Measurements from ENCODE around the gene PLOD2.

Gene PLOD2

DNA sequence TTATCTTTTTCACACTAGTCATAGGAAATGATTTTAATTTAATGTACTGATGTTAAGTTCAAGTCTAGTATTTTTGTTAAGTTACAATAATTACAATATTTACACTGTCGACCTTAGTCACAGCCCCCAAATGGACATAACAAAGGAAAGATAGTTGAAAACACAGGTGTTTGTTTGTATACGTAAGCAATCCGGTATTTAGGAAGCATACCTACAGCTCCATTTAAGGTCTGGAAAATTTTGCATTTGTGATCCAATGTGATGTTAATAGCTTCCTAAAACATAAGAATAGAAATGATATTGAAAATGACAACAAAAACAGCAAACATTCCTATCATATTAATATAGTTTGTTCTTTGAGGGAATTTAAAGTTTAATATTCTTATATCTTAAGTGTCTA is 56.9 kb downstream of the PLOD2 start:
- Histone ChIP-seq H3K9me3 (ENCODE audit: control insufficient read depth, low read length) (no peaks in the 10 kb centered on the region), H3K36me3 (ENCODE audit: control insufficient read depth, insufficient read depth, low read length) (no peaks in the 10 kb centered on the region), H3K4me3 (ENCODE audit: insufficient read depth, low read depth, low read length, poor library complexity, severe bottlenecking) (no peak overlapping the region), H3K27me3 (replicated peaks; ENCODE audit: control insufficient read depth, insufficient read depth, low read length, poor library complexity, severe bottlenecking) (no peaks in the 10 kb centered on the region), H3K4me1 (ENCODE audit: control insufficient read depth, insufficient read depth, low read length, poor library complexity, severe bottlenecking) (no peaks in the 10 kb centered on the region), H3K27ac (ENCODE audit: insufficient read depth, low read length, poor library complexity, severe bottlenecking) (no peak overlapping the region)
- DNase-seq = no peak

DNA sequence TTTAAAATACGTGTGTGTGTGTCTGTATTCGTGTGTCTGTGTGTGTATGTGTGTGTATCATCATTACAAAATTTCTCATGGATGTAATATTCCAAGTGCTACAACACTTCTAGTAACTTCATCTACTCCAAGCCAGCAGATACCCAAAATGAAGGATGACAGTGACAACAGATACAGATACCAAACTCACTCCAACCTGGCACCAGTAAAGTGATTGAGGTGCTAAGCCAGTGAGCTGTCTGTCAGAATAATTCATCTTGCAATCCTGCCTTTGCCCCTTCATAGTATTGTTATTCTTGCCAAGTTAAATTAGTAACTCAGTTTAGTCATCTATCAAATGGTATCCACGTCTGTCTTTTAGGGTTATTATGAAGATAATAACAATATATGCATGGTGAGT is 58.1 kb downstream of the PLOD2 start:
- Histone ChIP-seq H3K4me3 (ENCODE audit: insufficient read depth, low read depth, low read length, poor library complexity, severe bottlenecking) (no peak overlapping the region), H3K36me3 (ENCODE audit: control insufficient read depth, insufficient read depth, low read length) (no peaks in the 10 kb centered on the region), H3K27ac (ENCODE audit: insufficient read depth, low read length, poor library complexity, severe bottlenecking) (no peak overlapping the region), H3K27me3 (replicated peaks; ENCODE audit: control insufficient read depth, insufficient read depth, low read length, poor library complexity, severe bottlenecking) (no peaks in the 10 kb centered on the region), H3K9me3 (ENCODE audit: control insufficient read depth, low read length) (no peaks in the 10 kb centered on the region), H3K4me1 (ENCODE audit: control insufficient read depth, insufficient read depth, low read length, poor library complexity, severe bottlenecking) (no peaks in the 10 kb centered on the region)
- DNase-seq = no peak

DNA sequence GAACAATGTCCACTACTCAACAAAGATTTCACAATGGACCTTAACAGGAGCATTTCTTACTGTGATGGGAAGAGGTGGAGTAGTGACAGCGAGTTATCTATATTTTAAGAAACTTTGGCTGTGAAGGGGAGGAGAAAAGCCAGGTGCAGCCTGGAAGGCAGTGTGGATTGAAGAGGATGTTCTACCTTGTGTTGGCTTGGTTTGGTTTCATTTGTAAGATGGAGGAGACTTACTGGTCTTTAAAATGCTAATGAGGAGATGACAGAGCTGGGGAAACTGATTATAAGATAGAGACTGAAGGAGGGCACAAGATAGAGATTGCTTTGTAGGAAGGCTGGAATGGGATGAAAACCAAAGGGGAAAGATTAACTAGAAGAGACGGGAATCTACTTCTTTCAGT is 59.4 kb downstream of the PLOD2 start:
- H3K27ac ChIP-seq (ENCODE audit: insufficient read depth, low read length, poor library complexity, severe bottlenecking) = no peak overlapping the region
- H3K27me3 ChIP-seq (replicated peaks; ENCODE audit: control insufficient read depth, insufficient read depth, low read length, poor library complexity, severe bottlenecking) = no peaks in the 10 kb centered on the region
- no peaks in the 10 kb centered on the region for H3K36me3 ChIP-seq (ENCODE audit: control insufficient read depth, insufficient read depth, low read length)
- H3K4me1 ChIP-seq (ENCODE audit: control insufficient read depth, insufficient read depth, low read length, poor library complexity, severe bottlenecking) = no peaks in the 10 kb centered on the region
- H3K4me3 ChIP-seq (ENCODE audit: insufficient read depth, low read depth, low read length, poor library complexity, severe bottlenecking) = no peak overlapping the region
- H3K9me3 ChIP-seq (ENCODE audit: control insufficient read depth, low read length) = no peaks in the 10 kb centered on the region
- no peak for DNase-seq

DNA sequence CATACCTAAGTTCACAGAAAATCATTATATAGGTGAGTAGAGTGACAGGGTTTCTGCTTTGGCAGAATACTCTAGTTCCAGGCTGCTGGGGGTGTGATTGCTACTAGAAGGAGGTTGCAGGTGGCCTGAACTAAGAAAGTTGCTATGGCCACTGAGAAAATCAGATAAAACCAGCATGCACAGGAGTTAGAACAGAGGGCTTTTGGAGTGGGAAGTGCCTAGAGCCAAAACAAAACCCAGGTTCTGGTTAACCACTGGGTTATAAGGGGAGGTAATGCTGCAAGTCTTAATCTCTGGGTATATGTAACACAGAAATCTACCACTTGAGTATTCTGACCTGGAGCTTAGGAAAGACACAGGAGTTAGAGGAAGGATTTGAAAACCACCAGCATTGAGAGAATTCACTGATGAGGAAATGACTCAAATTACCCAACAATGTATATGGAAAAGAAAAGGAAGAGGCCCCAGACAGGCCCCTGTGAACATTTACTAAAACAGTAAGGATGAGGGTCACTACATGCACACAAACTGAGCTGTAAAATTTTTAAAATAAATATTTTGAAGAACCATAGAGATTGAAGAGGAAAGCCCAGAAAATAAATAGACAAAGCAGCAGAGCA is 60.0 kb downstream of the PLOD2 start:
- Histone ChIP-seq H3K4me3 (ENCODE audit: insufficient read depth, low read depth, low read length, poor library complexity, severe bottlenecking) (no peak overlapping the region), H3K36me3 (ENCODE audit: control insufficient read depth, insufficient read depth, low read length) (no peaks in the 10 kb centered on the region), H3K9me3 (ENCODE audit: control insufficient read depth, low read length) (no peaks in the 10 kb centered on the region), H3K4me1 (ENCODE audit: control insufficient read depth, insufficient read depth, low read length, poor library complexity, severe bottlenecking) (no peaks in the 10 kb centered on the region), H3K27me3 (replicated peaks; ENCODE audit: control insufficient read depth, insufficient read depth, low read length, poor library complexity, severe bottlenecking) (no peaks in the 10 kb centered on the region), H3K27ac (ENCODE audit: insufficient read depth, low read length, poor library complexity, severe bottlenecking) (no peak overlapping the region)
- DNase-seq = no peak

DNA sequence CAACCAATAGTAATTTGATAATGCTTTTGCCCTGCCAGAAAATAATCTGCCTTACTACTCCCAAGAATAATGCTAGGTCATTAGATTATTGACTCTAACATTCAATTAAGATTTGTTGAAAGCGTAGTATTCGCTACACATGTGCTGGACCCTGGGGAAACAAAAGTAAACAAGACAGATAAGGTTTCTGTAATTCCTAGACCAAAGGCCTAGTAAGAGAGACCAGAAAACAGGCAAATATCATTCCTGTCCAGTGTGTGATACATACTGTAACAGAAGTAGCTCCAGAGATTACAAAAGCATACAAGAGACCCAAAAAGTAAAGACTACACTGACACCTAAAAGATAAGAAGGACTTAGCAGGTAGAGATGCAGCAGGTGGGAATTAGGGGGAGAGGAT is 60.8 kb downstream of the PLOD2 start:
- DNase-seq = no peak
- Histone ChIP-seq H3K9me3 (ENCODE audit: control insufficient read depth, low read length) (no peaks in the 10 kb centered on the region), H3K4me1 (ENCODE audit: control insufficient read depth, insufficient read depth, low read length, poor library complexity, severe bottlenecking) (no peaks in the 10 kb centered on the region), H3K27ac (ENCODE audit: insufficient read depth, low read length, poor library complexity, severe bottlenecking) (no peak overlapping the region), H3K4me3 (ENCODE audit: insufficient read depth, low read depth, low read length, poor library complexity, severe bottlenecking) (no peak overlapping the region), H3K36me3 (ENCODE audit: control insufficient read depth, insufficient read depth, low read length) (no peaks in the 10 kb centered on the region), H3K27me3 (replicated peaks; ENCODE audit: control insufficient read depth, insufficient read depth, low read length, poor library complexity, severe bottlenecking) (no peaks in the 10 kb centered on the region)

DNA sequence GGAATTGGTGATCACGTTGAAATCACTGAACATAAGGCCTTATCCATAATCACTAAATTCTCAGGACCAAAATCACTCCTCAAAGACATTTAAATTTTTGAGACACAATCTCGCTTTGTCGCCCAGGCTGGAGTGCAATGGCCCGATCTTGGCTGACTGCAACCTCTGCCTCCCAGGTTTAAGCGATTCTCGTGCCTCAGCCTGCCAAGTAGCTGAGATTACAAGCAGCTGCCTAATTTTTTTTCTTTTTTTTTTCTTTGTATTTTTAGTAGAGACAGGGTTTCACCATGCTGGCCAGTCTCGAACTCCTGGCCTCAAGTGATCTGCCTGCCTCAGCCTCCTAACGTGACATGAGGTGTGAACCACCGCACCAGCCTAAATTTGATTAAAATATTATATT is 61.7 kb downstream of the PLOD2 start:
- DNase-seq = no peak
- Histone ChIP-seq H3K27ac (ENCODE audit: insufficient read depth, low read length, poor library complexity, severe bottlenecking) (no peak overlapping the region), H3K36me3 (ENCODE audit: control insufficient read depth, insufficient read depth, low read length) (no peaks in the 10 kb centered on the region), H3K27me3 (replicated peaks; ENCODE audit: control insufficient read depth, insufficient read depth, low read length, poor library complexity, severe bottlenecking) (no peaks in the 10 kb centered on the region), H3K4me1 (ENCODE audit: control insufficient read depth, insufficient read depth, low read length, poor library complexity, severe bottlenecking) (no peaks in the 10 kb centered on the region), H3K9me3 (ENCODE audit: control insufficient read depth, low read length) (no peaks in the 10 kb centered on the region), H3K4me3 (ENCODE audit: insufficient read depth, low read depth, low read length, poor library complexity, severe bottlenecking) (no peak overlapping the region)

DNA sequence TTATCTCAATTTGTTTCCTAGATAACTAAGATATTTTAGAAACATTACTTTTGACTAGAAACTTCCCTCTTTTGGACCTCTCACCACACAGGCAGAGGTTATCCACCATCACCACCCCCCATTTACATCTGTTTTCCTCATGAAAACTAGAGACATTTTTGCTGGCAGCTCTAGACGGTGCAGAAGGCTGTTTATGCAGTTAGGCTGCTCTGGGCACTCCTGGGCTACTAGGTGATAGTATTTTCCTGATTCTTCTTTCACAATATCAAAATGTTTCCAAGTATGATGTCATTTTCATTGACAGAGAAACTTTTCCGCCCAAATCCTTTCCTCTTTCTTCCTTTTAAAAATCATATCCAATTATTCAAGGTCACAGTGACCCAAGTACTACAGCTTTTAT is 67.1 kb downstream of the PLOD2 start:
- Histone ChIP-seq H3K9me3 (ENCODE audit: control insufficient read depth, low read length) (no peaks in the 10 kb centered on the region), H3K27ac (ENCODE audit: insufficient read depth, low read length, poor library complexity, severe bottlenecking) (no peak overlapping the region)
- no peak for DNase-seq

DNA sequence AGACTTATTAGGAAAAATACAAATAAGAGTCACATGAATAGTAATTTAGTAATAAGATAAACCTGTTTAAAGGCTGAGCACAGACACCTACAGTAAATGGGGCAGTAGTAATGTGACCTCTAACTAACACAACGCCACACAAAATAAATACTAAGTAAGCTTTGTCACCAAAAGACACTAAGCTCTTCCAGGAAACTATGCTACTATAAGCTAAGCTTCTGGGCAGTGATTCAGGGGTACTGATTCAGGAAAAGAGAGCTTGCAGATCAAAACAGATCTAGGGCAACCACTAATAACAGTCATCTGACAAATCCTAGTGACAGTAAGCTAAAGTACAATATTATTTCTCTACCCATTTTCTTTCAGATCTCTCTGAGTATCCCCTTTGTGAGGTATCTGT is 68.8 kb downstream of the PLOD2 start:
- no peak for DNase-seq
- no peaks in the 10 kb centered on the region for H3K27me3 ChIP-seq (replicated peaks; ENCODE audit: control insufficient read depth, insufficient read depth, low read length, poor library complexity, severe bottlenecking)
- H3K9me3 ChIP-seq (ENCODE audit: control insufficient read depth, low read length) = no peaks in the 10 kb centered on the region
- no peak overlapping the region for H3K27ac ChIP-seq (ENCODE audit: insufficient read depth, low read length, poor library complexity, severe bottlenecking)
- H3K36me3 ChIP-seq (ENCODE audit: control insufficient read depth, insufficient read depth, low read length) = no peaks in the 10 kb centered on the region
- no peaks in the 10 kb centered on the region for H3K4me1 ChIP-seq (ENCODE audit: control insufficient read depth, insufficient read depth, low read length, poor library complexity, severe bottlenecking)
- H3K4me3 ChIP-seq (ENCODE audit: insufficient read depth, low read depth, low read length, poor library complexity, severe bottlenecking) = no peak overlapping the region

More for the DNA sequence above, 67.1 kb downstream of the PLOD2 start:
- no peaks in the 10 kb centered on the region for H3K4me1 ChIP-seq (ENCODE audit: control insufficient read depth, insufficient read depth, low read length, poor library complexity, severe bottlenecking)
- no peaks in the 10 kb centered on the region for H3K36me3 ChIP-seq (ENCODE audit: control insufficient read depth, insufficient read depth, low read length)
- H3K4me3 ChIP-seq (ENCODE audit: insufficient read depth, low read depth, low read length, poor library complexity, severe bottlenecking) = no peak overlapping the region
- H3K27me3 ChIP-seq (replicated peaks; ENCODE audit: control insufficient read depth, insufficient read depth, low read length, poor library complexity, severe bottlenecking) = no peaks in the 10 kb centered on the region

DNA sequence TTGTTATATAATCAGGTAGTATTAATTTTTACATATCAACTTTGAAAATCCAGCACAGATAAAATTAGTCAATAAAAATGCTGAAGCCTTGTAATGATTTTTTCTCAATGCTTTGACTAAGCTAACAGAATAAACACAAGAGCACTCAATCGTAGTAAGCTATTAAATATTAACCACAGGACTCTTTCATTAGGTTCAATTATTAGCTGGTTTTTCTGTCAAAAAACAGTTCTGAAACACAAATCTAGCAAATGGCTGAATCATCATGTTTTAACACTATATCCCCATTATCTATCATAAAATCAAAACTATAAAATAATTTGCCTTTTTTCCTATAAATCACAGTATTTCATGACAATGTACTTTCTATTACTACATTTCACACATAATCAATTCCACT is 69.6 kb downstream of the PLOD2 start:
- no peak overlapping the region for H3K4me3 ChIP-seq (ENCODE audit: insufficient read depth, low read depth, low read length, poor library complexity, severe bottlenecking)
- no peaks in the 10 kb centered on the region for H3K4me1 ChIP-seq (ENCODE audit: control insufficient read depth, insufficient read depth, low read length, poor library complexity, severe bottlenecking)
- no peaks in the 10 kb centered on the region for H3K27me3 ChIP-seq (replicated peaks; ENCODE audit: control insufficient read depth, insufficient read depth, low read length, poor library complexity, severe bottlenecking)
- no peak overlapping the region for H3K27ac ChIP-seq (ENCODE audit: insufficient read depth, low read length, poor library complexity, severe bottlenecking)
- DNase-seq = no peak
- no peaks in the 10 kb centered on the region for H3K36me3 ChIP-seq (ENCODE audit: control insufficient read depth, insufficient read depth, low read length)
- no peaks in the 10 kb centered on the region for H3K9me3 ChIP-seq (ENCODE audit: control insufficient read depth, low read length)

DNA sequence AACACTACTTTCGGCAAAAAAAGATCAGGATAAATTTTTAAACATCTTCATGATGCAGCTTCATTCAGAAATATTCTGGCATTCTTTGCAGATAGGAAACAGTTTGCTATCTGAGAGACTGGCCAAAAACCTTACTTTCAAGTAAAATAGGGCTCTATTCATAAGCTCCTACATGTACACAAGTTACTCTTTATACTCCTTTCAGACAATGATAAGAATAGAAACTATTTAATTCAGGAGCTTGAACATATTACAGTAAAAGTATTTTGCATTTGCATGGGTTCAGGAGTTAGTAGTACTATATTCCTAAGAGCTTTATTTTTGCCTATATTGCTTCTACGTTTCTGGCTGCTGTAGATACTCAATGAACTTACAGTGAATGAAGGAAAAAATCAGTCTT is 70.5 kb downstream of the PLOD2 start:
- Histone ChIP-seq H3K4me1 (ENCODE audit: control insufficient read depth, insufficient read depth, low read length, poor library complexity, severe bottlenecking) (no peaks in the 10 kb centered on the region), H3K9me3 (ENCODE audit: control insufficient read depth, low read length) (no peaks in the 10 kb centered on the region), H3K27ac (ENCODE audit: insufficient read depth, low read length, poor library complexity, severe bottlenecking) (no peak overlapping the region), H3K36me3 (ENCODE audit: control insufficient read depth, insufficient read depth, low read length) (no peaks in the 10 kb centered on the region), H3K27me3 (replicated peaks; ENCODE audit: control insufficient read depth, insufficient read depth, low read length, poor library complexity, severe bottlenecking) (no peaks in the 10 kb centered on the region), H3K4me3 (ENCODE audit: insufficient read depth, low read depth, low read length, poor library complexity, severe bottlenecking) (no peak overlapping the region)
- no peak for DNase-seq

DNA sequence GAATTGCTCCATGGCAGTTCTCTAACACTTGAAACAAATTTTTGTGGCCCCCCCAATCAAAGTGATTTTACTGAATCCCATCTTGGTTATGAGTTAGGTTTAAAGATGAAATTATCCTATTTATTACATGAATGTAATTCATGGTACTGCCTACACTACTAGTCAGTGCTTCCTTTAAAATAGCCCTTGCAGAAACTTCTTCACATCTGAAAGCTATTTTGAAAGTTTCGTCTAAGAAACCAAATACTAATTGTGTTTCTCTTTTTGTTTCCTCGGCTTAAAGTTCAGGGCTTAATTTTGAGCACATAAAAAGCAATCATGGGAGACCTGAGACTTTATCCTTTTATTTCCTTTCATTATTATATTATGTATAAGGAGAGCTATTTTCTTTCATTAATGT is 72.1 kb downstream of the PLOD2 start:
- no peak for DNase-seq
- no peaks in the 10 kb centered on the region for H3K9me3 ChIP-seq (ENCODE audit: control insufficient read depth, low read length)
- H3K36me3 ChIP-seq (ENCODE audit: control insufficient read depth, insufficient read depth, low read length) = no peaks in the 10 kb centered on the region
- H3K4me1 ChIP-seq (ENCODE audit: control insufficient read depth, insufficient read depth, low read length, poor library complexity, severe bottlenecking) = no peaks in the 10 kb centered on the region
- no peak overlapping the region for H3K27ac ChIP-seq (ENCODE audit: insufficient read depth, low read length, poor library complexity, severe bottlenecking)
- H3K27me3 ChIP-seq (replicated peaks; ENCODE audit: control insufficient read depth, insufficient read depth, low read length, poor library complexity, severe bottlenecking) = no peaks in the 10 kb centered on the region
- H3K4me3 ChIP-seq (ENCODE audit: insufficient read depth, low read depth, low read length, poor library complexity, severe bottlenecking) = no peak overlapping the region

Data from effector memory CD4-positive, alpha-beta T cell (primary cell).